WTC11 (cell line): Measurements from ENCODE around the gene MPZL3.

ENCODE experiments used
- CBFB ChIP-seq: sonication (generic); formaldehyde crosslinking; IDR thresholded peaks from 2 replicates; pipeline ENCODE4 v1.8.1; 2022; ENCODE audit warnings: mild to moderate bottlenecking, low read depth, missing genetic modification reagents
- FOXJ3 ChIP-seq: sonication (generic); formaldehyde crosslinking; IDR thresholded peaks from 2 replicates; pipeline ENCODE4 v1.9.0; 2021; ENCODE audit warnings: missing genetic modification reagents, mild to moderate bottlenecking, borderline replicate concordance
- MYBL2 ChIP-seq: sonication (generic); formaldehyde crosslinking; IDR thresholded peaks from 2 replicates; pipeline ENCODE4 v1.8.1; 2023; ENCODE audit warnings: mild to moderate bottlenecking, moderate library complexity, missing genetic modification reagents
- NR3C1 ChIP-seq: sonication (generic); formaldehyde crosslinking; conservative IDR thresholded peaks from 2 replicates; pipeline ENCODE4 v1.8.1; 2023; ENCODE audit warnings: low read depth, mild to moderate bottlenecking, missing genetic modification reagents
- TP53 ChIP-seq: sonication (generic); formaldehyde crosslinking; IDR thresholded peaks from 2 replicates; pipeline ENCODE4 v1.8.1; 2023; ENCODE audit warnings: mild to moderate bottlenecking, missing genetic modification reagents
- ZNF263 ChIP-seq: sonication (generic); formaldehyde crosslinking; IDR thresholded peaks from 2 replicates; pipeline ENCODE4 v1.8.1; 2022; ENCODE audit warnings: low read depth, mild to moderate bottlenecking, moderate library complexity, missing genetic modification reagents
- ZNF423 ChIP-seq: fragments of 250-450 bp; sonication (Bioruptor Pico); IDR thresholded peaks from 2 replicates; pipeline ENCODE4 v2.1.2; 2022; ENCODE audit warnings: mild to moderate bottlenecking, moderate library complexity
- TF ChIP-seq, protein P1 (sequence below): fragments of 200-600 bp; IDR thresholded peaks from 2 replicates; pipeline ENCODE4 v1.8.0; 2022; ENCODE audit warnings: antibody characterized with exemption
- TF ChIP-seq, protein P2 (sequence below): sonication (generic); formaldehyde crosslinking; conservative IDR thresholded peaks from 2 replicates; pipeline ENCODE4 v1.8.1; 2022; ENCODE audit warnings: mild to moderate bottlenecking, missing genetic modification reagents
- TF ChIP-seq, protein P3 (sequence below): sonication (generic); formaldehyde crosslinking; IDR thresholded peaks from 2 replicates; pipeline ENCODE4 v1.8.0; 2022; ENCODE audit warnings: mild to moderate bottlenecking, missing genetic modification reagents
- TF ChIP-seq, protein P4 (sequence below): sonication (generic); formaldehyde crosslinking; IDR thresholded peaks from 2 replicates; pipeline ENCODE4 v1.8.0; 2022; ENCODE audit warnings: mild to moderate bottlenecking, missing genetic modification reagents
- TF ChIP-seq, protein P5 (sequence below): fragments of 250-450 bp; sonication (Bioruptor Pico); IDR thresholded peaks from 2 replicates; pipeline ENCODE4 v2.1.2; 2022; ENCODE audit warnings: mild to moderate bottlenecking, moderate library complexity
- TF ChIP-seq, protein P6 (sequence below): sonication (generic); formaldehyde crosslinking; IDR thresholded peaks from 2 replicates; pipeline ENCODE4 v1.8.1; 2022; ENCODE audit warnings: low read depth, missing genetic modification reagents, borderline replicate concordance

DNA sequence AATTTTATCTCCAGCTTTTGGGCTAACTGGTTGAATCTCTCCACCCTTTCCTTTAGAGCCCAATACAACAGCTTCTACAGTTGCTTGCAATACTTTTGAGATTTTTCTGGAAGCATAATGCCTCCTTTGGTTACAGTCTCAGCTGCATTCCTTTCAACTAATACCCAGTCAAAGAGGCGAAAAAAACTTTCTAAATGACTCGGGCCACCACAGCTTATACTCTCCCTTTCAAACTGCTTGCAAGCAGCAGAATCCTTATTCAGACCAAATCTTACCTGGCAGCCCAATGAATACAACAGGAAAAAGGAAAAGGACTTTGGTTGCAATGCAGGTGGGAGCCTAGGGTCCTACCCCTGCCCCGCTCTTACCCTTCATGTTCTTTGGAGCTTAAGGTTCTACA lies 43.1 kb downstream of the MPZL3 start:
- TF ChIP-seq, protein P1, sequence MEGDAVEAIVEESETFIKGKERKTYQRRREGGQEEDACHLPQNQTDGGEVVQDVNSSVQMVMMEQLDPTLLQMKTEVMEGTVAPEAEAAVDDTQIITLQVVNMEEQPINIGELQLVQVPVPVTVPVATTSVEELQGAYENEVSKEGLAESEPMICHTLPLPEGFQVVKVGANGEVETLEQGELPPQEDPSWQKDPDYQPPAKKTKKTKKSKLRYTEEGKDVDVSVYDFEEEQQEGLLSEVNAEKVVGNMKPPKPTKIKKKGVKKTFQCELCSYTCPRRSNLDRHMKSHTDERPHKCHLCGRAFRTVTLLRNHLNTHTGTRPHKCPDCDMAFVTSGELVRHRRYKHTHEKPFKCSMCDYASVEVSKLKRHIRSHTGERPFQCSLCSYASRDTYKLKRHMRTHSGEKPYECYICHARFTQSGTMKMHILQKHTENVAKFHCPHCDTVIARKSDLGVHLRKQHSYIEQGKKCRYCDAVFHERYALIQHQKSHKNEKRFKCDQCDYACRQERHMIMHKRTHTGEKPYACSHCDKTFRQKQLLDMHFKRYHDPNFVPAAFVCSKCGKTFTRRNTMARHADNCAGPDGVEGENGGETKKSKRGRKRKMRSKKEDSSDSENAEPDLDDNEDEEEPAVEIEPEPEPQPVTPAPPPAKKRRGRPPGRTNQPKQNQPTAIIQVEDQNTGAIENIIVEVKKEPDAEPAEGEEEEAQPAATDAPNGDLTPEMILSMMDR = no peak
- TF ChIP-seq MYBL2 = no peak
- no peak for TF ChIP-seq CBFB
- TF ChIP-seq, protein P2, sequence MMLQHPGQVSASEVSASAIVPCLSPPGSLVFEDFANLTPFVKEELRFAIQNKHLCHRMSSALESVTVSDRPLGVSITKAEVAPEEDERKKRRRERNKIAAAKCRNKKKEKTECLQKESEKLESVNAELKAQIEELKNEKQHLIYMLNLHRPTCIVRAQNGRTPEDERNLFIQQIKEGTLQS (CRISPR knock-in tag) = no peak
- TF ChIP-seq, protein P3, sequence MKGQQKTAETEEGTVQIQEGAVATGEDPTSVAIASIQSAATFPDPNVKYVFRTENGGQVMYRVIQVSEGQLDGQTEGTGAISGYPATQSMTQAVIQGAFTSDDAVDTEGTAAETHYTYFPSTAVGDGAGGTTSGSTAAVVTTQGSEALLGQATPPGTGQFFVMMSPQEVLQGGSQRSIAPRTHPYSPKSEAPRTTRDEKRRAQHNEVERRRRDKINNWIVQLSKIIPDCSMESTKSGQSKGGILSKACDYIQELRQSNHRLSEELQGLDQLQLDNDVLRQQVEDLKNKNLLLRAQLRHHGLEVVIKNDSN (CRISPR knock-in tag) = no peak
- TF ChIP-seq NR3C1 (CRISPR knock-in tag) = no peak
- TF ChIP-seq ZNF263 = no peak
- TF ChIP-seq FOXJ3 (CRISPR knock-in tag) = no peak
- TF ChIP-seq, protein P4, sequence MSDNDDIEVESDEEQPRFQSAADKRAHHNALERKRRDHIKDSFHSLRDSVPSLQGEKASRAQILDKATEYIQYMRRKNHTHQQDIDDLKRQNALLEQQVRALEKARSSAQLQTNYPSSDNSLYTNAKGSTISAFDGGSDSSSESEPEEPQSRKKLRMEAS (CRISPR knock-in tag) = no peak
- TF ChIP-seq ZNF423 (CRISPR knock-in tag) = no peak
- TF ChIP-seq, protein P5, sequence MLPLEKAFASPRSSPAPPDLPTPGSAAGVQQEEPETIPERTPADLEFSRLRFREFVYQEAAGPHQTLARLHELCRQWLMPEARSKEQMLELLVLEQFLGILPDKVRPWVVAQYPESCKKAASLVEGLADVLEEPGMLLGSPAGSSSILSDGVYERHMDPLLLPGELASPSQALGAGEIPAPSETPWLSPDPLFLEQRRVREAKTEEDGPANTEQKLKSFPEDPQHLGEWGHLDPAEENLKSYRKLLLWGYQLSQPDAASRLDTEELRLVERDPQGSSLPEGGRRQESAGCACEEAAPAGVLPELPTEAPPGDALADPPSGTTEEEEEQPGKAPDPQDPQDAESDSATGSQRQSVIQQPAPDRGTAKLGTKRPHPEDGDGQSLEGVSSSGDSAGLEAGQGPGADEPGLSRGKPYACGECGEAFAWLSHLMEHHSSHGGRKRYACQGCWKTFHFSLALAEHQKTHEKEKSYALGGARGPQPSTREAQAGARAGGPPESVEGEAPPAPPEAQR = no peak
- TF ChIP-seq TP53 (CRISPR knock-in tag) = no peak
- TF ChIP-seq, protein P6, sequence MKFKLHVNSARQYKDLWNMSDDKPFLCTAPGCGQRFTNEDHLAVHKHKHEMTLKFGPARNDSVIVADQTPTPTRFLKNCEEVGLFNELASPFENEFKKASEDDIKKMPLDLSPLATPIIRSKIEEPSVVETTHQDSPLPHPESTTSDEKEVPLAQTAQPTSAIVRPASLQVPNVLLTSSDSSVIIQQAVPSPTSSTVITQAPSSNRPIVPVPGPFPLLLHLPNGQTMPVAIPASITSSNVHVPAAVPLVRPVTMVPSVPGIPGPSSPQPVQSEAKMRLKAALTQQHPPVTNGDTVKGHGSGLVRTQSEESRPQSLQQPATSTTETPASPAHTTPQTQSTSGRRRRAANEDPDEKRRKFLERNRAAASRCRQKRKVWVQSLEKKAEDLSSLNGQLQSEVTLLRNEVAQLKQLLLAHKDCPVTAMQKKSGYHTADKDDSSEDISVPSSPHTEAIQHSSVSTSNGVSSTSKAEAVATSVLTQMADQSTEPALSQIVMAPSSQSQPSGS (CRISPR knock-in tag) = no peak
